Spleen (tissue), 7 donors: ENCODE data around the gene PSG1.

ENCODE experiments used
- POLR2A ChIP-seq, 3 donors: fragments of 450-650 bp; IDR thresholded peaks; one replicate each; pipeline ENCODE4 v1.5.1; 2017; ENCODE audit warnings: antibody characterized with exemption in 3 of 3, mild to moderate bottlenecking in 1 of 3
- POLR2AphosphoS5 ChIP-seq, 3 donors: sonication (generic); formaldehyde crosslinking; IDR thresholded peaks; one replicate each; pipeline ENCODE4 v1.5.1; 2017; ENCODE audit warnings: antibody characterized with exemption in 3 of 3
- TF ChIP-seq, protein P1 (sequence below), 11 experiments: fragments of 200-600 bp in 7 of 11; fragments of 450-650 bp in 4 of 11; sonication (generic) in 4 of 11; IDR thresholded peaks in 8 of 11; conservative IDR thresholded peaks in 3 of 11; 1 replicate in 7 of 11; 2 replicates in 4 of 11; pipeline versions ENCODE4 v1.4.0 to v1.8.0; 2016 to 2021; ENCODE audit warnings: antibody characterized with exemption in 11 of 11, inconsistent platforms in 4 of 11, mild to moderate bottlenecking in 1 of 11
- donor health status: DM: no; HTN: no; CAD: no; lungs with moderate emphysema.
- donor health status: DM: no; HTN: no; CAD: no.
- donor health status: DM: no; HTN: no; CAD: no.

- TF ChIP-seq, protein P1, sequence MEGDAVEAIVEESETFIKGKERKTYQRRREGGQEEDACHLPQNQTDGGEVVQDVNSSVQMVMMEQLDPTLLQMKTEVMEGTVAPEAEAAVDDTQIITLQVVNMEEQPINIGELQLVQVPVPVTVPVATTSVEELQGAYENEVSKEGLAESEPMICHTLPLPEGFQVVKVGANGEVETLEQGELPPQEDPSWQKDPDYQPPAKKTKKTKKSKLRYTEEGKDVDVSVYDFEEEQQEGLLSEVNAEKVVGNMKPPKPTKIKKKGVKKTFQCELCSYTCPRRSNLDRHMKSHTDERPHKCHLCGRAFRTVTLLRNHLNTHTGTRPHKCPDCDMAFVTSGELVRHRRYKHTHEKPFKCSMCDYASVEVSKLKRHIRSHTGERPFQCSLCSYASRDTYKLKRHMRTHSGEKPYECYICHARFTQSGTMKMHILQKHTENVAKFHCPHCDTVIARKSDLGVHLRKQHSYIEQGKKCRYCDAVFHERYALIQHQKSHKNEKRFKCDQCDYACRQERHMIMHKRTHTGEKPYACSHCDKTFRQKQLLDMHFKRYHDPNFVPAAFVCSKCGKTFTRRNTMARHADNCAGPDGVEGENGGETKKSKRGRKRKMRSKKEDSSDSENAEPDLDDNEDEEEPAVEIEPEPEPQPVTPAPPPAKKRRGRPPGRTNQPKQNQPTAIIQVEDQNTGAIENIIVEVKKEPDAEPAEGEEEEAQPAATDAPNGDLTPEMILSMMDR (IDR thresholded peaks at IDR 0.05 in 8 of 11, conservative IDR thresholded peaks at IDR 0.05 in 3 of 11), result no peak
- no peak for TF ChIP-seq POLR2A (IDR thresholded peaks at IDR 0.05)
- no peak for TF ChIP-seq POLR2AphosphoS5 (IDR thresholded peaks at IDR 0.05)
These were observed at the start of gene PSG1 for GRCh38 chr19:42879613-42880012.
